ENCODE measurements around the gene COPG1.

Gene COPG1

GRCh38 chr3:129326595-129326994 is 77.2 kb downstream of the COPG1 start:
- H3K36me3 ChIP-seq (ENCODE audit: insufficient read depth, low read length) = no peaks in the 10 kb centered on the region
- H3K9ac ChIP-seq (ENCODE audit: insufficient read length) = no peak overlapping the region
- H3K27ac ChIP-seq = no peak overlapping the region
- no peaks in the 10 kb centered on the region for H3K9me3 ChIP-seq (ENCODE audit: low read depth, low read length)
- TF ChIP-seq EZH2 (IDR thresholded peaks at IDR 0.05) (no peak), FOXP2 (optimal IDR thresholded peaks at IDR 0.05; ENCODE audit: control extremely low read depth, extremely low read length, insufficient read depth) (no peak)
- no peak overlapping the region for H3K4me3 ChIP-seq
- no peak for DNase-seq (ENCODE audit: low read depth, low spot score)
